Measurements from ENCODE around the gene ACO1.

Gene ACO1

GRCh38 chr9:32501868-32502267, 117.4 kb downstream of the ACO1 start:
- no peak overlapping the region for H3K27ac ChIP-seq (ENCODE audit: low read depth, low read length, poor library complexity, severe bottlenecking)
- no peaks in the 10 kb centered on the region for H3K4me1 ChIP-seq (ENCODE audit: insufficient read depth, low read length, severe bottlenecking)
- no peak overlapping the region for H3K4me2 ChIP-seq (ENCODE audit: low read length)
- H3K9ac ChIP-seq (ENCODE audit: low read length) = no peak overlapping the region
- no peaks in the 10 kb centered on the region for H3K36me3 ChIP-seq (ENCODE audit: insufficient read depth, low read length)
- H3K9me2 ChIP-seq (ENCODE audit: low read depth, low read length) = no peaks in the 10 kb centered on the region
- no peaks in the 10 kb centered on the region for H3K27me3 ChIP-seq (ENCODE audit: insufficient read depth, low read length)
- no peaks in the 10 kb centered on the region for H4K20me1 ChIP-seq (ENCODE audit: insufficient read depth, low read length)
- H3F3A ChIP-seq (ENCODE audit: insufficient read depth, low read length) = no peaks in the 10 kb centered on the region
- no peaks in the 10 kb centered on the region for H3K79me2 ChIP-seq (ENCODE audit: insufficient read depth, low read length)
- no peak overlapping the region for H3K4me3 ChIP-seq (ENCODE audit: low read depth, low read length, poor library complexity, severe bottlenecking)
- no peak overlapping the region for H2AFZ ChIP-seq (ENCODE audit: low read length)
- no peaks in the 10 kb centered on the region for H3K9me3 ChIP-seq (ENCODE audit: low read length)
- no peak for TF ChIP-seq CTCF (IDR thresholded peaks at IDR 0.05; ENCODE audit: low read length)
- TF ChIP-seq EZH2 (IDR thresholded peaks at IDR 0.05; ENCODE audit: borderline replicate concordance, low read length) = no peak

GRCh38 chr9:32502464-32502863, 118.0 kb downstream of the ACO1 start:
- no peak overlapping the region for H3K9ac ChIP-seq (ENCODE audit: low read length)
- H3K79me2 ChIP-seq (ENCODE audit: insufficient read depth, low read length) = no peaks in the 10 kb centered on the region
- H3K4me3 ChIP-seq (ENCODE audit: low read depth, low read length, poor library complexity, severe bottlenecking) = no peak overlapping the region
- no peaks in the 10 kb centered on the region for H4K20me1 ChIP-seq (ENCODE audit: insufficient read depth, low read length)
- H2AFZ ChIP-seq (ENCODE audit: low read length) = no peak overlapping the region
- no peaks in the 10 kb centered on the region for H3K9me2 ChIP-seq (ENCODE audit: low read depth, low read length)
- no peaks in the 10 kb centered on the region for H3F3A ChIP-seq (ENCODE audit: insufficient read depth, low read length)
- H3K4me2 ChIP-seq (ENCODE audit: low read length) = no peak overlapping the region
- no peaks in the 10 kb centered on the region for H3K4me1 ChIP-seq (ENCODE audit: insufficient read depth, low read length, severe bottlenecking)
- H3K27ac ChIP-seq (ENCODE audit: low read depth, low read length, poor library complexity, severe bottlenecking) = no peak overlapping the region
- TF ChIP-seq CTCF (IDR thresholded peaks at IDR 0.05; ENCODE audit: low read length) = no peak
- no peak for TF ChIP-seq EZH2 (IDR thresholded peaks at IDR 0.05; ENCODE audit: borderline replicate concordance, low read length)
- H3K27me3 ChIP-seq (ENCODE audit: insufficient read depth, low read length) = no peaks in the 10 kb centered on the region
- no peaks in the 10 kb centered on the region for H3K9me3 ChIP-seq (ENCODE audit: low read length)
- no peaks in the 10 kb centered on the region for H3K36me3 ChIP-seq (ENCODE audit: insufficient read depth, low read length)

DNA sequence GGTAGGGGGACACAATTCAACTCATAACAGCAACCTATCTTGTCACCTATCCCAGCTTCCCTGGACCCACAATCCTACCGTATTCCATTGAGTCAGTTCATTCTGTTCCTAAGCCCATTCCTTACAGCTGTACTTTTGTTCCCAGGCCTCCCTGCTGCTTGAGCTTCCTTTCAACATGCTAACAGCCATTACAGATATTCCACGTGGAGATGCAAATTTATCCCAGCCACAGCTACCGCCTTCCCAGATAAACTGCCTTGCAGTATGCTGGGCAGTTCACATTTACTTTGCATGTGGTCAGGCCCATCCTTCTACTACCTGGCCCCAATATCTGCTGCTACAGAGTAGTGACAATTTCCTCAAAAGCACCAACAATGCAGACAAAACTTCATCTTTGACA, 118.6 kb downstream of the ACO1 start:
- no peak overlapping the region for H3K4me2 ChIP-seq (ENCODE audit: low read length)
- no peaks in the 10 kb centered on the region for H3K9me3 ChIP-seq (ENCODE audit: low read length)
- H3K27me3 ChIP-seq (ENCODE audit: insufficient read depth, low read length) = no peaks in the 10 kb centered on the region
- no peaks in the 10 kb centered on the region for H3K9me2 ChIP-seq (ENCODE audit: low read depth, low read length)
- no peaks in the 10 kb centered on the region for H3F3A ChIP-seq (ENCODE audit: insufficient read depth, low read length)
- H3K4me1 ChIP-seq (ENCODE audit: insufficient read depth, low read length, severe bottlenecking) = no peaks in the 10 kb centered on the region
- no peaks in the 10 kb centered on the region for H3K36me3 ChIP-seq (ENCODE audit: insufficient read depth, low read length)
- no peak overlapping the region for H3K4me3 ChIP-seq (ENCODE audit: low read depth, low read length, poor library complexity, severe bottlenecking)
- no peak overlapping the region for H2AFZ ChIP-seq (ENCODE audit: low read length)
- no peak for TF ChIP-seq EZH2 (IDR thresholded peaks at IDR 0.05; ENCODE audit: borderline replicate concordance, low read length)
- TF ChIP-seq CTCF (IDR thresholded peaks at IDR 0.05; ENCODE audit: low read length) = no peak
- H4K20me1 ChIP-seq (ENCODE audit: insufficient read depth, low read length) = no peaks in the 10 kb centered on the region
- H3K27ac ChIP-seq (ENCODE audit: low read depth, low read length, poor library complexity, severe bottlenecking) = no peak overlapping the region
- H3K9ac ChIP-seq (ENCODE audit: low read length) = no peak overlapping the region
- H3K79me2 ChIP-seq (ENCODE audit: insufficient read depth, low read length) = no peaks in the 10 kb centered on the region

All from OCI-LY1 (cell line).